Measurements from ENCODE around the gene AAK1. TPM values are rescaled to one million over a fixed set of nuclear protein-coding genes. Genes with fewer than 3 reads are reported as not detected.
A peak's percentile ranks its signal among the peaks of the same experiment; 100 is the strongest.

AAK1 gene
- polyA plus RNA-seq, 3 donors: 9.8 to 18.9 (median 10.8) TPM

DNA sequence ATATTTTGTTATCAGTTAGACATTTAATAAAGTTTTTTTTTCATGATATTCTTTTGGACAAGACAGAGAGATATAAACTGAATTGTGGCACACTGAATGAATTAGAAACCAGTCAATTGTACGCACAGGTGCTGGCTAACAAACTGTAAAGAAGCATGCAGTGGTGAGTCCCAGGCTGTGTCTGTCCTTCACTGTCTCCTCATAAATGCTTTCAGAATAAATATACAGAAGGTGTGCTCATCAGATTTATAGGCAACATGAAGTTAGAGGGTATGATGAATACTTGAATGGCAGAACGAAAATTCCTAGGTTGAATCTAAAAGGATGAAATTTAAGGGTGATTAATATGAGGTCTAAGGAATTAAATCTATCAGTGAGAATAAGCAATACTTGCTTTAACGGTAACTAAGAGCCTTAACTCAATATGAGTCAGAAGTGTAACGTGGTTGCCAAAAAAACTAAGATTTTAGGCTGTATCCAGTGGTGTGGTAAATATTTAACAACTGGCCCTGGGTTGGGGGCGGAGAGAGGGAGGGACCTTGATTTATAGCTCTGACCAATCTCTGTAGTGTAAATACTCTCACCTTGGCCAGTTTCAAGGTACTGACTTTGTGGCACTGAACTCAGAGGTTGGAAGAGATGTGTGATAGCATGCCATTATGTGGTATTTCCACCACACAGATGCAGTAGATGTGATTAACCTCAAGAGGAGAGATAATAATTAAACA, 41.9 kb upstream of the AAK1 start:
- no peak overlapping the region for H2AFZ ChIP-seq (ENCODE audit: insufficient read depth, low read depth, low read length, poor library complexity, severe bottlenecking)
- Mint-ChIP-seq H3K36me3 (no peaks in the 10 kb centered on the region), H3K9me3 (no peaks in the 10 kb centered on the region), H3K27ac (no peak overlapping the region), H3K4me3 (no peak overlapping the region), H3K27me3 (ENCODE audit: low read depth in 3 of 3) (peaks cover 0 to 2% (median 0%) of the 10 kb centered on the region in 3 donors), H3K4me1 (peaks cover 40% of the 10 kb centered on the region)
- no peak overlapping the region for H3K9ac ChIP-seq (ENCODE audit: insufficient read depth, low read length, poor library complexity, severe bottlenecking)
- H3K36me3 ChIP-seq (replicated peaks in 1 of 2; ENCODE audit: control insufficient read depth in 1 of 2, insufficient read depth in 2 of 2, low read length in 2 of 2): no peaks in the 10 kb centered on the region
- no peaks in the 10 kb centered on the region for H3K27me3 ChIP-seq (ENCODE audit: control insufficient read depth in 2 of 2, insufficient read depth in 2 of 2, low read length in 2 of 2)
- H3K27ac ChIP-seq (ENCODE audit: low read depth in 1 of 2, low read length in 2 of 2): no peak overlapping the region
- no peaks in the 10 kb centered on the region for H3K79me2 ChIP-seq (ENCODE audit: insufficient read depth, low read length)
- no peak overlapping the region for H3K4me3 ChIP-seq (replicated peaks in 1 of 3; ENCODE audit: low read depth in 2 of 3, low read length in 3 of 3)
- H3K4me1 ChIP-seq (ENCODE audit: control insufficient read depth in 1 of 2, insufficient read depth in 2 of 2, low read length in 2 of 2): peaks cover 26 to 36% of the 10 kb centered on the region in 2 donors
- WGBS (ENCODE audit: insufficient coverage): 83% methylated on average over 1 of the region's 5 CpGs
- intact Hi-C loops (cut with micrococcal nuclease): no loop called here
- H3K4me2 ChIP-seq (replicated peaks; ENCODE audit: extremely low read depth, low read length, poor library complexity, severe bottlenecking): no peak overlapping the region
- H4K20me1 ChIP-seq (ENCODE audit: insufficient read depth, low read length): no peaks in the 10 kb centered on the region
- DNase-seq: no peak
- H3K9me3 ChIP-seq (replicated peaks in 1 of 2; ENCODE audit: control insufficient read depth in 1 of 2, insufficient read depth in 1 of 2, low read length in 2 of 2): no peaks in the 10 kb centered on the region
- TF ChIP-seq, protein P1, sequence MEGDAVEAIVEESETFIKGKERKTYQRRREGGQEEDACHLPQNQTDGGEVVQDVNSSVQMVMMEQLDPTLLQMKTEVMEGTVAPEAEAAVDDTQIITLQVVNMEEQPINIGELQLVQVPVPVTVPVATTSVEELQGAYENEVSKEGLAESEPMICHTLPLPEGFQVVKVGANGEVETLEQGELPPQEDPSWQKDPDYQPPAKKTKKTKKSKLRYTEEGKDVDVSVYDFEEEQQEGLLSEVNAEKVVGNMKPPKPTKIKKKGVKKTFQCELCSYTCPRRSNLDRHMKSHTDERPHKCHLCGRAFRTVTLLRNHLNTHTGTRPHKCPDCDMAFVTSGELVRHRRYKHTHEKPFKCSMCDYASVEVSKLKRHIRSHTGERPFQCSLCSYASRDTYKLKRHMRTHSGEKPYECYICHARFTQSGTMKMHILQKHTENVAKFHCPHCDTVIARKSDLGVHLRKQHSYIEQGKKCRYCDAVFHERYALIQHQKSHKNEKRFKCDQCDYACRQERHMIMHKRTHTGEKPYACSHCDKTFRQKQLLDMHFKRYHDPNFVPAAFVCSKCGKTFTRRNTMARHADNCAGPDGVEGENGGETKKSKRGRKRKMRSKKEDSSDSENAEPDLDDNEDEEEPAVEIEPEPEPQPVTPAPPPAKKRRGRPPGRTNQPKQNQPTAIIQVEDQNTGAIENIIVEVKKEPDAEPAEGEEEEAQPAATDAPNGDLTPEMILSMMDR (IDR thresholded peaks at IDR 0.05): no peak

DNA sequence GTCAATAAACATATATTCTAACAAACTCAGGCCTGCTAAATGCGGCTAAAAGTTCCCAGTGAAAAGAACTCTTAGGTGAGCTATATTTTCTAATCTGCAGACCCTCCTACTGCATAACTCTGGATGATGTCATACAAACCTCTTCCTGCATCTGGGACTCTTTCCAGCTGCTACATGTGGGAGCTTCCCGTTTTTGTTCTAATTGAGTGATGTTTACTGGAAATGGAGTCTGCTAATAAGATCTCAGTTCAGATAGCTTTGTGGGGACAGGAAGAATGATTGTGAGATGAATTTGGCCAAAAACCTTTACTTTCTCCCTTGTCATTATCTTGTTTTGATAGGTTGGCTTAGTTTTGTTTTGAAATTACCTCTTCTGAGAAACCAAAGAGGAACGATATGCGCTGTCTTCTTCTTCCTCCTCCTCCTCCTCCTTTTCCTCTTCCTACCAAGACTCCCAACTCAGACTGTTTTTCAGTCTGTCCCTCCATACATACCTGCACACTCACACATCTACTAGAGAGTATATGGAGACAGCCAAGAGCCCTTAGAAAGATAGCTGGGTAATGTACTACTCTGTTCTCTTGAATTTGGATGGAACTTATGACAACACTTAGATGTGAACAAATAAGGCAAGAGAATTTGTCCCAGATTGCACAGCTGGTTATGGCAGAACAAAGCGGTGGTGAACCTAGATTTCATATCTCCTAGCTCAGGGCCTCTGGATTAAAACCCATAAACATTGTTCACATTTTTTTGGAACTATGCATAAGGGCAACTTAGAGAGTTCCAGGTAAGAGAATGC, 39.8 kb upstream of the AAK1 start:
- H3K36me3 Mint-ChIP-seq: no peaks in the 10 kb centered on the region
- no peaks in the 10 kb centered on the region for H3K9me3 ChIP-seq (replicated peaks in 1 of 2; ENCODE audit: control insufficient read depth in 1 of 2, insufficient read depth in 1 of 2, low read length in 2 of 2)
- peak overlapping the region; percentile 43 to 88 (median 77) for H3K27ac Mint-ChIP-seq
- peaks cover 39% of the 10 kb centered on the region for H3K4me1 Mint-ChIP-seq
- H3K4me1 ChIP-seq (ENCODE audit: control insufficient read depth in 1 of 2, insufficient read depth in 2 of 2, low read length in 2 of 2): peaks cover 27 to 38% of the 10 kb centered on the region in 2 donors
- H3K27me3 Mint-ChIP-seq (ENCODE audit: low read depth in 3 of 3): peaks cover 0 to 2% (median 2%) of the 10 kb centered on the region in 3 donors
- no peak overlapping the region for H3K9ac ChIP-seq (ENCODE audit: insufficient read depth, low read length, poor library complexity, severe bottlenecking)
- H3K9me3 Mint-ChIP-seq: no peaks in the 10 kb centered on the region
- WGBS (ENCODE audit: insufficient coverage): no CpG with 5 or more reads among the region's 5 CpGs
- intact Hi-C loops (cut with micrococcal nuclease): no loop called here
- no peaks in the 10 kb centered on the region for H4K20me1 ChIP-seq (ENCODE audit: insufficient read depth, low read length)
- peak overlapping the region; percentile 22 to 60 (median 36) for H3K4me3 ChIP-seq (replicated peaks in 1 of 3; ENCODE audit: low read depth in 2 of 3, low read length in 3 of 3)
- H3K36me3 ChIP-seq (replicated peaks in 1 of 2; ENCODE audit: control insufficient read depth in 1 of 2, insufficient read depth in 2 of 2, low read length in 2 of 2): no peaks in the 10 kb centered on the region
- TF ChIP-seq, protein P1 (IDR thresholded peaks at IDR 0.05): no peak
- H2AFZ ChIP-seq (ENCODE audit: insufficient read depth, low read depth, low read length, poor library complexity, severe bottlenecking): peak overlapping the region; percentile 74
- H3K79me2 ChIP-seq (ENCODE audit: insufficient read depth, low read length): no peaks in the 10 kb centered on the region
- DNase-seq: peak in 2 of 3 donors; percentile 64 to 69
- H3K4me2 ChIP-seq (replicated peaks; ENCODE audit: extremely low read depth, low read length, poor library complexity, severe bottlenecking): peak overlapping the region; percentile 72
- H3K4me3 Mint-ChIP-seq: peak overlapping the region; percentile 50 to 86
- no peaks in the 10 kb centered on the region for H3K27me3 ChIP-seq (ENCODE audit: control insufficient read depth in 2 of 2, insufficient read depth in 2 of 2, low read length in 2 of 2)
- peak overlapping the region in 1 of 2 donors; percentile 45 for H3K27ac ChIP-seq (ENCODE audit: low read depth in 1 of 2, low read length in 2 of 2)

Measured in CD14-positive monocyte (primary cell).